ENCODE results near the gene FGF5.

Gene FGF5

DNA sequence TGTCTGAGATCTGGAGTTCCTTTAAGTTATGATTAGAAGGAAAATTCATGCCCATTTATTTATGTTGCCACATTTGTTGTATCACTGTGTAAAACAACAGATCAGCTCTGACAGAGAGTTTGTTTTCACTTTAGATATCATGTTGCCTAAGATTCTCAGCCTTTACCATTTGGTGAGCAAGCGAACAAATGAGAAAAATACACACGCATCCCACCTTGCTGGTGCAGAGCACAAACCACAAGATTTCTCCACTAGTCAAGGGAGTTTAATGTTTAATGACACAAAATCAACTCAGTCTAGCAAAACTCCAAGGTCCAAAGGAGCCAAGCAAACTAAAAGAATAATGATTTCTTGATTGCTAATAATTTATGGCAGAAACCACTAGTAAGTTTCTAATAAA lies 27.7 kb downstream of the FGF5 start:
- DNase-seq = no peak
- TF ChIP-seq, protein P1, sequence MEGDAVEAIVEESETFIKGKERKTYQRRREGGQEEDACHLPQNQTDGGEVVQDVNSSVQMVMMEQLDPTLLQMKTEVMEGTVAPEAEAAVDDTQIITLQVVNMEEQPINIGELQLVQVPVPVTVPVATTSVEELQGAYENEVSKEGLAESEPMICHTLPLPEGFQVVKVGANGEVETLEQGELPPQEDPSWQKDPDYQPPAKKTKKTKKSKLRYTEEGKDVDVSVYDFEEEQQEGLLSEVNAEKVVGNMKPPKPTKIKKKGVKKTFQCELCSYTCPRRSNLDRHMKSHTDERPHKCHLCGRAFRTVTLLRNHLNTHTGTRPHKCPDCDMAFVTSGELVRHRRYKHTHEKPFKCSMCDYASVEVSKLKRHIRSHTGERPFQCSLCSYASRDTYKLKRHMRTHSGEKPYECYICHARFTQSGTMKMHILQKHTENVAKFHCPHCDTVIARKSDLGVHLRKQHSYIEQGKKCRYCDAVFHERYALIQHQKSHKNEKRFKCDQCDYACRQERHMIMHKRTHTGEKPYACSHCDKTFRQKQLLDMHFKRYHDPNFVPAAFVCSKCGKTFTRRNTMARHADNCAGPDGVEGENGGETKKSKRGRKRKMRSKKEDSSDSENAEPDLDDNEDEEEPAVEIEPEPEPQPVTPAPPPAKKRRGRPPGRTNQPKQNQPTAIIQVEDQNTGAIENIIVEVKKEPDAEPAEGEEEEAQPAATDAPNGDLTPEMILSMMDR (IDR thresholded peaks at IDR 0.05) = no peak

DNA sequence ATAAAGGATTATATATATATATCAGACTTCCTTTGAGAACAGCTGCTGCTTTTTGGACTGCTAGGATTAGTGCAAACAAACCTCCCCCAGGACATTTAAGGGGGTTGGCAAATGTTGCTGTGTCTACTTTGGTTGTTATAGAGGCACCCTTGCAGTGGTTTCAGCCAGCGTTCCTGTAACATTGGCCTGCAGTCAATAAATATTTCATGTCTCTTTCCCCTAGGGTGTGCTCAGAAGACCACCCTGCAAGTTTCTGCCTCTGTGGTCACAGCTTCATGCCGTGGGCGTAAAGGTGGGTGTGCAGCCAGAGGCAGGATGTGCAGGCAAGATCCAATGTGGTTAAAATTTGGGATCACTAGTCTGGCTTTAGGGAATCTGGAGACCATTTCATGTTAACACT lies 28.9 kb downstream of the FGF5 start:
- intact Hi-C loops (cut with DNase I; ENCODE audit: low total_unique reads) = no loop called here
- Histone ChIP-seq H3K4me1 (no peaks in the 10 kb centered on the region), H3K4me3 (no peak overlapping the region), H3K36me3 (no peaks in the 10 kb centered on the region), H3K27me3 (peaks cover 0 to 4% of the 10 kb centered on the region in 2 donors), H3K9me3 (no peaks in the 10 kb centered on the region), H3K27ac (no peak overlapping the region)
- no peak for DNase-seq
- TF ChIP-seq, protein P1 (IDR thresholded peaks at IDR 0.05) = no peak

More for the DNA sequence above, 27.7 kb downstream of the FGF5 start:
- no peaks in the 10 kb centered on the region for H3K9me3 ChIP-seq
- no peak overlapping the region for H3K27ac ChIP-seq
- intact Hi-C loops (cut with DNase I; ENCODE audit: low total_unique reads) = no loop called here
- H3K4me1 ChIP-seq = no peaks in the 10 kb centered on the region
- peaks cover 0 to 4% of the 10 kb centered on the region in 2 donors for H3K27me3 ChIP-seq
- no peaks in the 10 kb centered on the region for H3K36me3 ChIP-seq
- H3K4me3 ChIP-seq = no peak overlapping the region

DNA sequence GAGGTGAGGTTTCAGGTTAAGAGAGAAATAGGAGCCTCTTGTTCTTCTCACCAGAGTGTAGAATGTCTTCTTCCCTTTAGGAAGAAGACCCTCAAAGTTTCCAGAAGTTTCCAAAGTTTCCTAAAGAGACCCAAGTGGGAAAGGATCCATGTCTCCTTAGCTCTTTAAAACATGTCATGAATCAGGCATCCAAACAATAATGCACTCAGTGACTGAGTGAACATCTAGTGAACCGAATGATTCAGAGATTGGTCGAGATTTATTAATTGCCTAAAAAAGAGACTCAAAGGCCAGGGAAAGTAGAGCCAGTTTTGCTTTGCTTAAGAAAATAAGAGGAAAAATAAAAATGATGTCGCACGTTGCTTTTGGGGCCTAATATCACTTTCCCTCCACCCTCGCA lies 29.4 kb downstream of the FGF5 start:
- no peak for DNase-seq
- no peaks in the 10 kb centered on the region for H3K9me3 ChIP-seq
- TF ChIP-seq, protein P1 (IDR thresholded peaks at IDR 0.05) = no peak
- H3K36me3 ChIP-seq = no peaks in the 10 kb centered on the region
- no peak overlapping the region for H3K27ac ChIP-seq
- H3K4me1 ChIP-seq = no peaks in the 10 kb centered on the region
- intact Hi-C loops (cut with DNase I; ENCODE audit: low total_unique reads) = no loop called here
- peaks cover 0 to 4% of the 10 kb centered on the region in 2 donors for H3K27me3 ChIP-seq
- no peak overlapping the region for H3K4me3 ChIP-seq

DNA sequence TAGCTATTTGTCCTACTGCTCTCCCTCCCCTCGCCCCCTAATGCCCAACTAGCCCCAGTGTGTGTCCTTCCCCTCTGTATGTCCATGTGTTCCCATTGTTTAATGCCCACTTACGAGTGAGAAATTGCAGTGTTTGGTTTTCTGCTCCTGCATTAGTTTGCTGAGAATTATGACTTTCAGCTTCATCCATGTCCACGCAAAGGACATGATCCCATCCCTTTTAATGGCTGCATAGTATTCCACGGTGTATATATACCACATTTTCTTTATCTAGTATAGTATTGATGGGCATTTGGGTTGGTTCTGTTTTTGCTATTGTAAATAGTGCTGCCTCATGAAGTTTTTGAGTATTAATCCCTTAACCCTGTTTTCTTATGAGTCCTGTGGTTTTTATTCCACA lies 35.4 kb downstream of the FGF5 start:
- DNase-seq = no peak
- H3K27ac ChIP-seq = no peak overlapping the region
- H3K4me3 ChIP-seq = no peak overlapping the region
- TF ChIP-seq, protein P1 (IDR thresholded peaks at IDR 0.05) = no peak
- no peaks in the 10 kb centered on the region for H3K36me3 ChIP-seq
- intact Hi-C loops (cut with DNase I; ENCODE audit: low total_unique reads) = no loop called here
- peaks cover 0 to 5% of the 10 kb centered on the region in 2 donors for H3K27me3 ChIP-seq
- no peaks in the 10 kb centered on the region for H3K9me3 ChIP-seq
- H3K4me1 ChIP-seq = no peaks in the 10 kb centered on the region

DNA sequence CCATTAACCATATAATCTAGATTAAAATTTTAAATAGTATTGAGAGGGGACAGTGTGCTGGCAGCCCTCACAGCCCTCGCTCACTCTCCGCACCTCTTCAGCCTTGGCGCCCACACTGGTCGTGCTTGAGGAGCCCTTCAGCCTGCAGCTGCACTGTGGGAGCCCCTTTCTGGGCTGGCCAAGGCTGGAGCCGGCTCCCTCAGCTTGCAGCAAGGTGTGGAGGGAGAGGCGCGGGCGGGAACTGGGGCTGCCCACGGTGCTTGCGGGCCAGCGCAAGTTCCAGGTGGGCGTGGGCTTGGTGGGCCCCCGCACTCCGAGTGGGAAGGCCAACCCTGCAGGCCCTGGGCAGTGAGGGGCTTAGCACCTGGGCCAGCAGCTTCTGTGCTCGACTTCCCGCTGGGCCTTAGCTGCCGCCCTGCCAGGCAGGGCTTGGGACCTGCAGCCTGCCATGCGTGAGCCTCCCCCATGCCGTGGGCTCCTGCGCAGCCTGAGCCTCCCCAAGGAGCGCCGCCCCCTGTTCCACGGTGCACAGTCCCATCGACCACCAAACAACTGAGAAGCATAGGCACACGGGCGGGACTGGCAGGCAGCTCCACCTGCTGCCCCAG lies 36.3 kb downstream of the FGF5 start:
- intact Hi-C loops (cut with DNase I; ENCODE audit: low total_unique reads) = no loop called here
- no peak for DNase-seq
- TF ChIP-seq, protein P1 (IDR thresholded peaks at IDR 0.05) = no peak
- no peaks in the 10 kb centered on the region for H3K4me1 ChIP-seq
- H3K9me3 ChIP-seq = no peaks in the 10 kb centered on the region
- H3K36me3 ChIP-seq = no peaks in the 10 kb centered on the region
- no peak overlapping the region for H3K27ac ChIP-seq
- H3K4me3 ChIP-seq = no peak overlapping the region
- H3K27me3 ChIP-seq = peaks cover 0 to 5% of the 10 kb centered on the region in 2 donors

DNA sequence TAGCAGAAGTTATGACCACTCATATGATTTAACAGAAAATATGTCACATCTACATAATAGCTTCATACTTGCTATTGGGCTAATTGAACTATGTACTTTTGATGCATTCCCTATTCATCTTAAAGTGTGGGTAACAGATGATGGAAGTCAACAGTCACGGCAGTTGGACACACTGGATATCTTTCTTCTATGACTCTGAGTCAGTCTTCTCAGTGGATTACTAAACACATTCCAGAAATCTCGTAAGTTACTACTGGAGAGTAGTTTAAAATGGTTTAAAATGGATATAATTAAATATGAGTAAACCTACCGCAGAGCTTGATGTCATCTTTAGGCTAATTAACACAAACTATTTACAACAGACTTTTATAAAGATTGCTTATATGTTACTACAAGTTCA lies 39.0 kb downstream of the FGF5 start:
- Histone ChIP-seq H3K27ac (no peak overlapping the region), H3K4me3 (no peak overlapping the region), H3K4me1 (no peaks in the 10 kb centered on the region), H3K9me3 (no peaks in the 10 kb centered on the region), H3K27me3 (peaks cover 0 to 5% of the 10 kb centered on the region in 2 donors), H3K36me3 (no peaks in the 10 kb centered on the region)
- intact Hi-C loops (cut with DNase I; ENCODE audit: low total_unique reads) = no loop called here
- no peak for DNase-seq
- TF ChIP-seq, protein P1 (IDR thresholded peaks at IDR 0.05) = no peak

Data from tibial artery (tissue), 4 donors.